ENCODE data around the gene PHETA1. TPM values are rescaled to one million over a fixed set of nuclear protein-coding genes. Genes with fewer than 3 reads are reported as not detected.

PHETA1 gene
- total RNA-seq, 1 experiment from 2014 or later: 10.6 TPM

GRCh38 chr12:111343181-111343580 lies 25.7 kb downstream of the PHETA1 start:
- POLR2A ChIA-PET: no interaction called here

More at GRCh38 chr12:111343181-111343580, 25.7 kb downstream of the PHETA1 start:
- BruUV-seq (replicated peaks): no TSS peak
- TF ChIP-seq, protein P1, sequence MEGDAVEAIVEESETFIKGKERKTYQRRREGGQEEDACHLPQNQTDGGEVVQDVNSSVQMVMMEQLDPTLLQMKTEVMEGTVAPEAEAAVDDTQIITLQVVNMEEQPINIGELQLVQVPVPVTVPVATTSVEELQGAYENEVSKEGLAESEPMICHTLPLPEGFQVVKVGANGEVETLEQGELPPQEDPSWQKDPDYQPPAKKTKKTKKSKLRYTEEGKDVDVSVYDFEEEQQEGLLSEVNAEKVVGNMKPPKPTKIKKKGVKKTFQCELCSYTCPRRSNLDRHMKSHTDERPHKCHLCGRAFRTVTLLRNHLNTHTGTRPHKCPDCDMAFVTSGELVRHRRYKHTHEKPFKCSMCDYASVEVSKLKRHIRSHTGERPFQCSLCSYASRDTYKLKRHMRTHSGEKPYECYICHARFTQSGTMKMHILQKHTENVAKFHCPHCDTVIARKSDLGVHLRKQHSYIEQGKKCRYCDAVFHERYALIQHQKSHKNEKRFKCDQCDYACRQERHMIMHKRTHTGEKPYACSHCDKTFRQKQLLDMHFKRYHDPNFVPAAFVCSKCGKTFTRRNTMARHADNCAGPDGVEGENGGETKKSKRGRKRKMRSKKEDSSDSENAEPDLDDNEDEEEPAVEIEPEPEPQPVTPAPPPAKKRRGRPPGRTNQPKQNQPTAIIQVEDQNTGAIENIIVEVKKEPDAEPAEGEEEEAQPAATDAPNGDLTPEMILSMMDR (IDR thresholded peaks at IDR 0.05 in 2 of 3, conservative IDR thresholded peaks at IDR 0.05 in 1 of 3; ENCODE audit: borderline replicate concordance in 1 of 3, insufficient read depth in 1 of 3, low read depth in 2 of 3, low read length in 2 of 3): no peak
- TF ChIP-seq YY1 (IDR thresholded peaks at IDR 0.05; ENCODE audit: extremely low read depth, insufficient replicate concordance, low read depth, low read length) (peak; percentile 20), ZFX (IDR thresholded peaks at IDR 0.05) (no peak), SIN3A (IDR thresholded peaks at IDR 0.05; ENCODE audit: low read depth) (no peak), POLR2AphosphoS5 (IDR thresholded peaks at IDR 0.05; ENCODE audit: low read depth, low read length) (no peak), SRF (IDR thresholded peaks at IDR 0.05; ENCODE audit: low read depth) (no peak), MAX (IDR thresholded peaks at IDR 0.05) (no peak), CEBPB (IDR thresholded peaks at IDR 0.05; ENCODE audit: low read depth) (no peak)
- TF ChIP-seq, protein P2, sequence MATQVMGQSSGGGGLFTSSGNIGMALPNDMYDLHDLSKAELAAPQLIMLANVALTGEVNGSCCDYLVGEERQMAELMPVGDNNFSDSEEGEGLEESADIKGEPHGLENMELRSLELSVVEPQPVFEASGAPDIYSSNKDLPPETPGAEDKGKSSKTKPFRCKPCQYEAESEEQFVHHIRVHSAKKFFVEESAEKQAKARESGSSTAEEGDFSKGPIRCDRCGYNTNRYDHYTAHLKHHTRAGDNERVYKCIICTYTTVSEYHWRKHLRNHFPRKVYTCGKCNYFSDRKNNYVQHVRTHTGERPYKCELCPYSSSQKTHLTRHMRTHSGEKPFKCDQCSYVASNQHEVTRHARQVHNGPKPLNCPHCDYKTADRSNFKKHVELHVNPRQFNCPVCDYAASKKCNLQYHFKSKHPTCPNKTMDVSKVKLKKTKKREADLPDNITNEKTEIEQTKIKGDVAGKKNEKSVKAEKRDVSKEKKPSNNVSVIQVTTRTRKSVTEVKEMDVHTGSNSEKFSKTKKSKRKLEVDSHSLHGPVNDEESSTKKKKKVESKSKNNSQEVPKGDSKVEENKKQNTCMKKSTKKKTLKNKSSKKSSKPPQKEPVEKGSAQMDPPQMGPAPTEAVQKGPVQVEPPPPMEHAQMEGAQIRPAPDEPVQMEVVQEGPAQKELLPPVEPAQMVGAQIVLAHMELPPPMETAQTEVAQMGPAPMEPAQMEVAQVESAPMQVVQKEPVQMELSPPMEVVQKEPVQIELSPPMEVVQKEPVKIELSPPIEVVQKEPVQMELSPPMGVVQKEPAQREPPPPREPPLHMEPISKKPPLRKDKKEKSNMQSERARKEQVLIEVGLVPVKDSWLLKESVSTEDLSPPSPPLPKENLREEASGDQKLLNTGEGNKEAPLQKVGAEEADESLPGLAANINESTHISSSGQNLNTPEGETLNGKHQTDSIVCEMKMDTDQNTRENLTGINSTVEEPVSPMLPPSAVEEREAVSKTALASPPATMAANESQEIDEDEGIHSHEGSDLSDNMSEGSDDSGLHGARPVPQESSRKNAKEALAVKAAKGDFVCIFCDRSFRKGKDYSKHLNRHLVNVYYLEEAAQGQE (IDR thresholded peaks at IDR 0.05; ENCODE audit: low read depth): no peak
- Histone ChIP-seq H3K9me2 (ENCODE audit: insufficient read depth) (no peaks in the 10 kb centered on the region), H4K20me1 (ENCODE audit: insufficient read depth) (no peaks in the 10 kb centered on the region), H3K36me3 (ENCODE audit: control insufficient read depth in 1 of 2, insufficient read depth in 2 of 2, low read length in 2 of 2) (no peaks in the 10 kb centered on the region), H3K27me3 (ENCODE audit: insufficient read depth, low read length) (no peaks in the 10 kb centered on the region), H3K4me3 (replicated peaks in 1 of 2; ENCODE audit: low read depth in 1 of 2, low read length in 2 of 2) (no peak overlapping the region), H2AFZ (ENCODE audit: low read depth, low read length, poor library complexity, severe bottlenecking) (no peak overlapping the region), H3K27ac (ENCODE audit: low read depth, low read length) (no peak overlapping the region), H3K4me2 (ENCODE audit: low read length) (no peak overlapping the region), H3K9me3 (ENCODE audit: control insufficient read depth in 1 of 2, insufficient read depth in 1 of 2, low read depth in 1 of 2, low read length in 2 of 2) (peaks cover 7 to 16% of the 10 kb centered on the region in 2 experiments; a peak in 2 of 4 replicates), H3K79me2 (ENCODE audit: insufficient read depth, low read length) (no peaks in the 10 kb centered on the region), H3K4me1 (ENCODE audit: control insufficient read depth in 1 of 2, insufficient read depth in 2 of 2, low read length in 2 of 2) (no peaks in the 10 kb centered on the region), H3K9ac (ENCODE audit: low read length) (no peak overlapping the region)
- ATAC-seq: no peak
- ChIA-PET CTCF (no interaction called here), RAD21 (ENCODE audit: low non-redundant PET in 1 of 2, low total read pairs in 2 of 2, uncharacterized antibody in 2 of 2, unreplicated experiment in 2 of 2) (no interaction called here)
- DNase-seq (ENCODE audit: low read depth, low spot score): no peak
- intact Hi-C loops (cut with micrococcal nuclease): no loop called here

All from HCT116 (cell line).